ENCODE results near the gene PDCL2. TPM values are rescaled to one million over a fixed set of nuclear protein-coding genes. Genes with fewer than 3 reads are reported as not detected.
A peak's percentile ranks its signal among the peaks of the same experiment; 100 is the strongest.

Gene PDCL2
- total and polyA plus RNA-seq, 2 of the 13 experiments (the other 11 are each of a cell fraction or from before 2014, with no cell fraction given) = not detected

GRCh38 chr4:55545641-55546505, 46.2 kb downstream of the PDCL2 start (continued):
- TF ChIP-seq E2F1 (CRISPR knock-in tag; IDR thresholded peaks at IDR 0.05) = peak; percentile 60
- TF ChIP-seq GABPB1 (CRISPR knock-in tag; IDR thresholded peaks at IDR 0.05) = peak; percentile 93
- TF ChIP-seq, protein P1, sequence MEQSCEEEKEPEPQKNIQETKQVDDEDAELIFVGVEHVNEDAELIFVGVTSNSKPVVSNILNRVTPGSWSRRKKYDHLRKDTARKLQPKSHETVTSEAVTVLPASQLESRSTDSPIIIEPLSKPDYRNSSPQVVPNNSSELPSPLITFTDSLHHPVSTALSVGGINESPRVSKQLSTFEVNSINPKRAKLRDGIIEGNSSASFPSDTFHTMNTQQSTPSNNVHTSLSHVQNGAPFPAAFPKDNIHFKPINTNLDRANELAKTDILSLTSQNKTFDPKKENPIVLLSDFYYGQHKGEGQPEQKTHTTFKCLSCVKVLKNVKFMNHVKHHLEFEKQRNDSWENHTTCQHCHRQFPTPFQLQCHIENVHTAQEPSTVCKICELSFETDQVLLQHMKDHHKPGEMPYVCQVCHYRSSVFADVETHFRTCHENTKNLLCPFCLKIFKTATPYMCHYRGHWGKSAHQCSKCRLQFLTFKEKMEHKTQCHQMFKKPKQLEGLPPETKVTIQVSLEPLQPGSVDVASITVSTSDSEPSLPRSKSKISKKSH (CRISPR knock-in tag; IDR thresholded peaks at IDR 0.05; ENCODE audit: borderline replicate concordance) = no peak
- TF ChIP-seq HNRNPH1 (optimal IDR thresholded peaks at IDR 0.05; ENCODE audit: low read depth, low read length) = no peak
- TF ChIP-seq ARNT (IDR thresholded peaks at IDR 0.05) = no peak
- TF ChIP-seq, protein P2, sequence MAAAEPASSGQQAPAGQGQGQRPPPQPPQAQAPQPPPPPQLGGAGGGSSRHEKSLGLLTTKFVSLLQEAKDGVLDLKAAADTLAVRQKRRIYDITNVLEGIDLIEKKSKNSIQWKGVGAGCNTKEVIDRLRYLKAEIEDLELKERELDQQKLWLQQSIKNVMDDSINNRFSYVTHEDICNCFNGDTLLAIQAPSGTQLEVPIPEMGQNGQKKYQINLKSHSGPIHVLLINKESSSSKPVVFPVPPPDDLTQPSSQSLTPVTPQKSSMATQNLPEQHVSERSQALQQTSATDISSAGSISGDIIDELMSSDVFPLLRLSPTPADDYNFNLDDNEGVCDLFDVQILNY (CRISPR knock-in tag; conservative IDR thresholded peaks at IDR 0.05) = peak; percentile 57
- no peak for TF ChIP-seq ZNF549 (CRISPR knock-in tag; IDR thresholded peaks at IDR 0.05)
- TF ChIP-seq MAFG (CRISPR knock-in tag; IDR thresholded peaks at IDR 0.05) = no peak
- TF ChIP-seq, protein P3, sequence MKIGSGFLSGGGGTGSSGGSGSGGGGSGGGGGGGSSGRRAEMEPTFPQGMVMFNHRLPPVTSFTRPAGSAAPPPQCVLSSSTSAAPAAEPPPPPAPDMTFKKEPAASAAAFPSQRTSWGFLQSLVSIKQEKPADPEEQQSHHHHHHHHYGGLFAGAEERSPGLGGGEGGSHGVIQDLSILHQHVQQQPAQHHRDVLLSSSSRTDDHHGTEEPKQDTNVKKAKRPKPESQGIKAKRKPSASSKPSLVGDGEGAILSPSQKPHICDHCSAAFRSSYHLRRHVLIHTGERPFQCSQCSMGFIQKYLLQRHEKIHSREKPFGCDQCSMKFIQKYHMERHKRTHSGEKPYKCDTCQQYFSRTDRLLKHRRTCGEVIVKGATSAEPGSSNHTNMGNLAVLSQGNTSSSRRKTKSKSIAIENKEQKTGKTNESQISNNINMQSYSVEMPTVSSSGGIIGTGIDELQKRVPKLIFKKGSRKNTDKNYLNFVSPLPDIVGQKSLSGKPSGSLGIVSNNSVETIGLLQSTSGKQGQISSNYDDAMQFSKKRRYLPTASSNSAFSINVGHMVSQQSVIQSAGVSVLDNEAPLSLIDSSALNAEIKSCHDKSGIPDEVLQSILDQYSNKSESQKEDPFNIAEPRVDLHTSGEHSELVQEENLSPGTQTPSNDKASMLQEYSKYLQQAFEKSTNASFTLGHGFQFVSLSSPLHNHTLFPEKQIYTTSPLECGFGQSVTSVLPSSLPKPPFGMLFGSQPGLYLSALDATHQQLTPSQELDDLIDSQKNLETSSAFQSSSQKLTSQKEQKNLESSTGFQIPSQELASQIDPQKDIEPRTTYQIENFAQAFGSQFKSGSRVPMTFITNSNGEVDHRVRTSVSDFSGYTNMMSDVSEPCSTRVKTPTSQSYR (CRISPR knock-in tag; IDR thresholded peaks at IDR 0.05; ENCODE audit: borderline replicate concordance) = peak; percentile 34; the same call in 1 of the 2 replicates
- TF ChIP-seq MXI1 (IDR thresholded peaks at IDR 0.05; ENCODE audit: borderline replicate concordance, low read depth, low read length) = peak; percentile 45; the same call in 1 of the 3 replicates
- TF ChIP-seq IRX3 (CRISPR knock-in tag; IDR thresholded peaks at IDR 0.05; ENCODE audit: borderline replicate concordance, low read depth) = 0 out of 2 replicates have a peak, but pooled peaks have one; percentile 43
- peak; percentile 84 for TF ChIP-seq GATAD1 (CRISPR knock-in tag; IDR thresholded peaks at IDR 0.05)
- no peak for TF ChIP-seq NBN (conservative IDR thresholded peaks at IDR 0.05)
- no peak for TF ChIP-seq REXO4 (CRISPR knock-in tag; IDR thresholded peaks at IDR 0.05; ENCODE audit: borderline replicate concordance)
- TF ChIP-seq, protein P4, sequence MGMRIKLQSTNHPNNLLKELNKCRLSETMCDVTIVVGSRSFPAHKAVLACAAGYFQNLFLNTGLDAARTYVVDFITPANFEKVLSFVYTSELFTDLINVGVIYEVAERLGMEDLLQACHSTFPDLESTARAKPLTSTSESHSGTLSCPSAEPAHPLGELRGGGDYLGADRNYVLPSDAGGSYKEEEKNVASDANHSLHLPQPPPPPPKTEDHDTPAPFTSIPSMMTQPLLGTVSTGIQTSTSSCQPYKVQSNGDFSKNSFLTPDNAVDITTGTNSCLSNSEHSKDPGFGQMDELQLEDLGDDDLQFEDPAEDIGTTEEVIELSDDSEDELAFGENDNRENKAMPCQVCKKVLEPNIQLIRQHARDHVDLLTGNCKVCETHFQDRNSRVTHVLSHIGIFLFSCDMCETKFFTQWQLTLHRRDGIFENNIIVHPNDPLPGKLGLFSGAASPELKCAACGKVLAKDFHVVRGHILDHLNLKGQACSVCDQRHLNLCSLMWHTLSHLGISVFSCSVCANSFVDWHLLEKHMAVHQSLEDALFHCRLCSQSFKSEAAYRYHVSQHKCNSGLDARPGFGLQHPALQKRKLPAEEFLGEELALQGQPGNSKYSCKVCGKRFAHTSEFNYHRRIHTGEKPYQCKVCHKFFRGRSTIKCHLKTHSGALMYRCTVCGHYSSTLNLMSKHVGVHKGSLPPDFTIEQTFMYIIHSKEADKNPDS (CRISPR knock-in tag; IDR thresholded peaks at IDR 0.05) = 0 out of 2 replicates have a peak, but pooled peaks have one; percentile 66
- TF ChIP-seq NPAS2 (CRISPR knock-in tag; IDR thresholded peaks at IDR 0.05; ENCODE audit: borderline replicate concordance) = no peak
- TF ChIP-seq ZNF414 (CRISPR knock-in tag; IDR thresholded peaks at IDR 0.05) = 0 out of 2 replicates have a peak, but pooled peaks have one; percentile 51
- no peak; the same call in 1 of the 2 replicates for TF ChIP-seq HOXD1 (CRISPR knock-in tag; IDR thresholded peaks at IDR 0.05)
